Sigmoid colon (tissue), 7 donors: ENCODE measurements around the gene SEMA3F. TPM values are rescaled to one million over a fixed set of nuclear protein-coding genes. Genes with fewer than 3 reads are reported as not detected.

Experiments
- DNase-seq: peaks from one replicate; pipeline ENCODE4 v3.0.0-alpha.2; 2019
- H3K27ac ChIP-seq, 4 donors: fragments of 200-600 bp; sonication (generic); one replicate each; pipeline ENCODE4 v1.5.1; 2016 to 2019; ENCODE audit warnings: mild to moderate bottlenecking in 1 of 4
- H3K27me3 ChIP-seq, 3 donors: fragments of 200-600 bp; sonication (generic); one replicate each; pipeline ENCODE4 v1.5.1; 2019; ENCODE audit warnings: mild to moderate bottlenecking in 1 of 3
- H3K36me3 ChIP-seq, 4 donors: fragments of 200-600 bp; sonication (generic); one replicate each; pipeline ENCODE4 v1.5.1; 2016 to 2019
- H3K4me1 ChIP-seq, 4 donors: fragments of 200-600 bp; sonication (generic); one replicate each; pipeline ENCODE4 v1.5.1; 2017 to 2019
- H3K4me3 ChIP-seq, 4 donors: fragments of 200-600 bp; sonication (generic); one replicate each; pipeline ENCODE4 v1.5.1; 2017 to 2019; ENCODE audit warnings: mild to moderate bottlenecking in 2 of 4, moderate library complexity in 1 of 4
- H3K9me3 ChIP-seq, 4 donors: fragments of 200-600 bp in 3 of 4; sonication (generic) in 3 of 4; one replicate each; pipeline versions ENCODE4 v1.5.1 to v1.6.1; 2013 to 2019
- CTCF ChIP-seq, 4 experiments: fragments of 450-650 bp in 3 of 4; fragments of 200-600 bp in 1 of 4; IDR thresholded peaks; one replicate each; pipeline ENCODE4 v1.5.1; 2016 to 2019; ENCODE audit warnings: antibody characterized with exemption in 4 of 4, mild to moderate bottlenecking in 3 of 4, moderate library complexity in 2 of 4
- EP300 ChIP-seq, 4 donors: sonication (generic); formaldehyde crosslinking; IDR thresholded peaks; one replicate each; pipeline ENCODE4 v1.6.1; 2017; ENCODE audit warnings: antibody characterized with exemption in 4 of 4
- POLR2A ChIP-seq, 2 donors: fragments of 450-650 bp; IDR thresholded peaks; one replicate each; pipeline ENCODE4 v1.6.1; 2016; ENCODE audit warnings: antibody characterized with exemption in 2 of 2, mild to moderate bottlenecking in 2 of 2, moderate library complexity in 2 of 2
- POLR2AphosphoS5 ChIP-seq, 4 donors: sonication (generic); formaldehyde crosslinking; IDR thresholded peaks; one replicate each; pipeline ENCODE4 v1.6.1; 2017; ENCODE audit warnings: antibody characterized with exemption in 4 of 4
- WGBS, 2 donors: extraction: QIAGEN DNeasy Blood & Tissue Kit; methylation state at CpG; one replicate each; pipeline ENCODE4 v1.1.7; 2013; 5-methylcytosine and 5-hydroxymethylcytosine counted together
- intact Hi-C: fragments of 100-400 bp; cut with DNase I; formaldehyde crosslinking; loops from one replicate; pipeline ENCODE4 v1.15.1; 2023
- polyA plus RNA-seq, 3 donors: library from polyadenylated mRNA; stranded (reverse); fragments of 200-250 nt; gene quantifications; one replicate each; pipeline ENCODE4 v1.2.3, GENCODE V29; 2013
- total RNA-seq, 4 donors: library from RNA; depleted of rRNA; stranded (reverse); fragments of >200 nt; gene quantifications; one replicate each; pipeline ENCODE4 v1.1.0, GENCODE V29; 2016
- donor health status: healthy with polysubstance abuse.
- donor health status: Bipolar disorder and iron deficiency.
- donor health status: healthy.

The SEMA3F gene
- total and polyA plus RNA-seq, 7 donors: 0.60 to 12.3 (median 7.5) TPM

DNA sequence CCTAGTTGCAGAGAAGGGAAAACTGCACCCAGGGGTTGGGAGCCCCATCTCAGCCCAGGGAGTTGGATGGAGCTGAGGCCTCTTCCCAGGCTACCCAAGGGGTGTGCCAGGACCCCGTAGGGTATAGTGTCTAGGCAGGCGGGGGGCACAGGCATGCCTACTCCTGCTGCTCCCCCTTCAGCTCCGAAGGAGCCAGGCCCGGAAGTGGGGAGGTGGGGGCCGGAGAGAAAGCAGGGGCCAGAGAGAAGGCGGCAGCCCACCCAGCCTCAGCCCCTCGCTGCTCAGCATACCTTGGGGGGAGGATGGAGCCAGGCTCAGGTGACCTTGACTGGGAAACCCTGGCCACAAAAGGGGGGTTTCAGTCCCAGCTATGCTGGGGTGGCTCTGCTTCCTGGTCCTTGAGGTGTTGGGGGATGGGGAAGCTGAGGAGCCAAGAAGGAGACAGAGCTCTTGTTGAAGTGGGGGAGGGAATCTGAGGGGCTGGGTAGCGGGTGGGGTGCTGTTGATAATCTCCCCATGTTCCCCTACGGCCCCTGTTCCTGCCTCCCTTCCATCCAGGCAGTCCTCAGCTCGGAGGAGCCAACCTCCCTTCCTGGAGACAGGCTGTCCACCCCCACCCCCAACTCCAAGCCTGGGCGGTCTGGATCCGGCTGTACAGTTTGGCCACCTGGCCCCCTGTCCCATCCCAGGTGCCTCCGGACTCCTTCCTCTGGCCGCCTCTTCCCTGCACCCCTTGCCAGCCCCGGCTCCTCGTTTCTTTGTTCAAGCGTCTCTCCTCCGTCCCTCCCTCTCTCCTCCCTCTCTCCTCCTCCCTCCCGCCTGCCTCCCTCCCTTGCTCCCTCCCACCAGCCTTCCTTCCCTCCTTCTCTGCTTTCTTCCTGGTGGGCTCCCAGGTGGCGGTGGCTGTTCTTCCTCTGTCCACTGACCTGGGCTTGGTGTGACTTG, 1.7 kb downstream of the SEMA3F start:
- Histone ChIP-seq H3K27ac (peak overlapping the region; percentile 39 to 90 (median 86)), H3K27me3 (peaks cover 0 to 7% (median 4%) of the 10 kb centered on the region in 3 donors), H3K4me1 (peaks cover 0 to 70% (median 66%) of the 10 kb centered on the region in 4 donors), H3K9me3 (no peaks in the 10 kb centered on the region), H3K4me3 (peak overlapping the region; percentile 6 to 65 (median 58)), H3K36me3 (no peaks in the 10 kb centered on the region)
- TF ChIP-seq POLR2A (IDR thresholded peaks at IDR 0.05): peak in 1 of 2 donors; percentile 24
- TF ChIP-seq EP300 (IDR thresholded peaks at IDR 0.05): no peak
- no peak for TF ChIP-seq CTCF (IDR thresholded peaks at IDR 0.05)
- TF ChIP-seq POLR2AphosphoS5 (IDR thresholded peaks at IDR 0.05): no peak
- intact Hi-C loops: no loop called here
- 9 to 31% methylated on average over 20 of the region's 20 CpGs for WGBS, 2 donors
- DNase-seq: no peak

DNA sequence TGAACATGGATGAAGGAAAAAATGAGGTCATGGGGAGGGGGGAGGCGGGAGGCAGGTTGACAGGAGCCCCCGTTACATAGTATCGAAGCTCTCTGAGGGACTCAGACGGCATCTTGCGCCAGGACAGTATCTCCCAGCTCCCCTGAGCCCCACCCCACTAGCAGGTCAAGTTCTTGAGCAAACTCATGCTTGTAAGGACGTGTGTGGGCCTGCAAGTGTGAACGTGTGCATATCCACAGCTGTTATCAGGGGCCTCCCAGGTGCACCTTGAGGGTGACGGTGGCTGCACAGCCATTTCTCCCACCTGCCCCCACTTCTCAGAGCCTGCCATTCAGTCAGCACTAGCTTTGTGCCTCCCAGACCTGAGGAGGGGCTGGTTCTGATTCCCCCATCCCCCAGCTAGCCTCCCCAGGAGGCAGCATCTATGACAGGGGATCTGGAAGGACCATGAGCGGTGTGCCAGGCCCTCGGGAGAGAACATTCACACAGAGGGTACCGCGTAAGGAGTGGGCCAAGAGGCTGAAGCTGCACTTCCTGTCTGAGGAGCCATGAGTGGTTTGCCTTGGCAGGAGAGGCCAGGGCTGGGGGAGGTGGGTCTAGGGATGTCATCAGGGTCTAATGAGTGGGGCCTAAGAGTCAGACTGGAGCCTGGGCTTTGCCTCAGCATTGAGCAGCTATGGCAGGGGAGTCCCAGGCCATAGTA, 2.9 kb downstream of the SEMA3F start:
- TF ChIP-seq CTCF (IDR thresholded peaks at IDR 0.05) (no peak), POLR2A (IDR thresholded peaks at IDR 0.05) (no peak), EP300 (IDR thresholded peaks at IDR 0.05) (no peak), POLR2AphosphoS5 (IDR thresholded peaks at IDR 0.05) (no peak)
- H3K9me3 ChIP-seq: no peaks in the 10 kb centered on the region
- H3K4me3 ChIP-seq: no peak overlapping the region
- no peak for DNase-seq
- H3K27ac ChIP-seq: peak overlapping the region; percentile 31 to 90 (median 86)
- WGBS, 2 donors: 73 to 77% methylated on average over 12 of the region's 12 CpGs
- intact Hi-C loops: no loop called here
- peaks cover 0 to 7% (median 4%) of the 10 kb centered on the region in 3 donors for H3K27me3 ChIP-seq
- no peaks in the 10 kb centered on the region for H3K36me3 ChIP-seq
- H3K4me1 ChIP-seq: peaks cover 0 to 81% (median 78%) of the 10 kb centered on the region in 4 donors

GRCh38 chr3:50158530-50159146, 3.5 kb downstream of the SEMA3F start:
- H3K9me3 ChIP-seq: no peaks in the 10 kb centered on the region
- H3K27ac ChIP-seq: peak overlapping the region; percentile 31 to 90 (median 86)
- H3K4me1 ChIP-seq: peaks cover 0 to 88% (median 85%) of the 10 kb centered on the region in 4 donors
- WGBS, 2 donors: 79 to 87% methylated on average over 10 of the region's 10 CpGs
- H3K27me3 ChIP-seq: peaks cover 0 to 7% (median 4%) of the 10 kb centered on the region in 3 donors
- no peak for DNase-seq
- no peak overlapping the region for H3K4me3 ChIP-seq
- TF ChIP-seq POLR2A (IDR thresholded peaks at IDR 0.05): no peak
- TF ChIP-seq POLR2AphosphoS5 (IDR thresholded peaks at IDR 0.05): no peak
- no peak for TF ChIP-seq CTCF (IDR thresholded peaks at IDR 0.05)
- TF ChIP-seq EP300 (IDR thresholded peaks at IDR 0.05): no peak
- intact Hi-C loops: no loop called here
- H3K36me3 ChIP-seq: no peaks in the 10 kb centered on the region

GRCh38 chr3:50160561-50160983, 5.4 kb downstream of the SEMA3F start:
- intact Hi-C loops: no loop called here
- Histone ChIP-seq H3K4me3 (no peak overlapping the region), H3K27me3 (peaks cover 0 to 6% (median 4%) of the 10 kb centered on the region in 3 donors), H3K27ac (peak overlapping the region; percentile 86 to 91 (median 88)), H3K9me3 (no peaks in the 10 kb centered on the region), H3K36me3 (no peaks in the 10 kb centered on the region), H3K4me1 (peaks cover 0 to 100% (median 93%) of the 10 kb centered on the region in 4 donors)
- DNase-seq: no peak
- no peak for TF ChIP-seq POLR2A (IDR thresholded peaks at IDR 0.05)
- no peak for TF ChIP-seq CTCF (IDR thresholded peaks at IDR 0.05)
- TF ChIP-seq POLR2AphosphoS5 (IDR thresholded peaks at IDR 0.05): peak in 1 of 4 donors; percentile 23
- WGBS, 2 donors: 33 to 67% methylated on average over 7 of the region's 7 CpGs
